ENCODE results near the gene LPAR5.

- TF ChIP-seq CTCF (IDR thresholded peaks at IDR 0.05), result no peak
- TF ChIP-seq POLR2A (IDR thresholded peaks at IDR 0.05), result no peak
Measured at GRCh38 chr12:6627616-6628015, 8.1 kb downstream of the LPAR5 start.

Data from lower leg skin (tissue), 3 donors.